ENCODE data around the gene MTOR. TPM values are rescaled to one million over a fixed set of nuclear protein-coding genes. Genes with fewer than 3 reads are reported as not detected.
"Not testable (repeated sequence)": the region's sequence is repeated elsewhere in the genome, so short reads cannot be mapped to it uniquely, and the experiment has no call there.

Gene MTOR
- total RNA-seq, 1 donor from 2014 or later, result 32.3 TPM

GRCh38 chr1:11114966-11115365 is 147.4 kb downstream of the MTOR start:
- Histone ChIP-seq H3K4me1 (no peaks in the 10 kb centered on the region), H3K36me3 (peaks cover 87% of the 10 kb centered on the region), H3K27me3 (no peaks in the 10 kb centered on the region), H3K27ac (no peak overlapping the region), H3K4me3 (no peak overlapping the region), H3K9me3 (no peaks in the 10 kb centered on the region)
- TF ChIP-seq CTCF (IDR thresholded peaks at IDR 0.05), result no peak
- DNase-seq, result no peak
- ATAC-seq, result no peak
- intact Hi-C loops (cut with DNase I), result no loop called here

- Histone ChIP-seq H3K27ac (no peak overlapping the region), H3K27me3 (no peaks in the 10 kb centered on the region), H3K36me3 (peaks cover 87% of the 10 kb centered on the region), H3K9me3 (no peaks in the 10 kb centered on the region), H3K4me1 (no peaks in the 10 kb centered on the region), H3K4me3 (no peak overlapping the region)
- no peak for DNase-seq
- TF ChIP-seq CTCF (IDR thresholded peaks at IDR 0.05), result no peak
- ATAC-seq, result no peak
- intact Hi-C loops (cut with DNase I), result no loop called here
Observed at GRCh38 chr1:11109047-11109760, 153.1 kb downstream of the MTOR start.

- DNase-seq (no peak), ATAC-seq (no peak)
- no peak for TF ChIP-seq CTCF (IDR thresholded peaks at IDR 0.05)
- H3K4me1 ChIP-seq, result no peaks in the 10 kb centered on the region
- intact Hi-C loops (cut with DNase I), result no loop called here
- H3K36me3 ChIP-seq, result peaks cover 71% of the 10 kb centered on the region
- no peak overlapping the region for H3K4me3 ChIP-seq
- H3K27me3 ChIP-seq, result no peaks in the 10 kb centered on the region
- H3K27ac ChIP-seq, result no peak overlapping the region
- no peaks in the 10 kb centered on the region for H3K9me3 ChIP-seq
Observed at GRCh38 chr1:11107599-11107998, 154.8 kb downstream of the MTOR start.

- intact Hi-C loops (cut with DNase I), result no loop called here
- ATAC-seq, result no peak
- peaks cover 51% of the 10 kb centered on the region for H3K36me3 ChIP-seq
Observed at GRCh38 chr1:11105586-11105985, 156.8 kb downstream of the MTOR start.

GRCh38 chr1:11101347-11101746 is 161.0 kb downstream of the MTOR start:
- TF ChIP-seq CTCF (IDR thresholded peaks at IDR 0.05), result no peak
- Histone ChIP-seq H3K4me1 (peaks cover 15% of the 10 kb centered on the region), H3K9me3 (no peaks in the 10 kb centered on the region), H3K27me3 (no peaks in the 10 kb centered on the region), H3K4me3 (no peak overlapping the region), H3K36me3 (peaks cover 24% of the 10 kb centered on the region), H3K27ac (no peak overlapping the region)
- intact Hi-C loops (cut with DNase I), result no loop called here
- no peak for ATAC-seq
- DNase-seq, result no peak

More at GRCh38 chr1:11105586-11105985, 156.8 kb downstream of the MTOR start:
- no peak overlapping the region for H3K4me3 ChIP-seq
- H3K27me3 ChIP-seq, result no peaks in the 10 kb centered on the region
- H3K9me3 ChIP-seq, result no peaks in the 10 kb centered on the region
- no peak for DNase-seq
- no peaks in the 10 kb centered on the region for H3K4me1 ChIP-seq
- no peak overlapping the region for H3K27ac ChIP-seq
- TF ChIP-seq CTCF (IDR thresholded peaks at IDR 0.05), result no peak

- H3K27me3 ChIP-seq; H3K4me3 ChIP-seq; DNase-seq; intact Hi-C loops (cut with DNase I); H3K9me3 ChIP-seq; ATAC-seq; H3K27ac ChIP-seq: not testable (repeated sequence)
- Histone ChIP-seq H3K4me1 (peaks cover 15% of the 10 kb centered on the region), H3K36me3 (peaks cover 21% of the 10 kb centered on the region)
Observed at GRCh38 chr1:11100806-11101205, 161.5 kb downstream of the MTOR start.
